MV-4-11 (cell line): Measurements from ENCODE around the gene FSHR.

ENCODE experiments used
- DNase-seq: peaks from one replicate; lab custom pipeline; 2025; lab: John Stamatoyannopoulos, UW

The FSHR gene, protein sequence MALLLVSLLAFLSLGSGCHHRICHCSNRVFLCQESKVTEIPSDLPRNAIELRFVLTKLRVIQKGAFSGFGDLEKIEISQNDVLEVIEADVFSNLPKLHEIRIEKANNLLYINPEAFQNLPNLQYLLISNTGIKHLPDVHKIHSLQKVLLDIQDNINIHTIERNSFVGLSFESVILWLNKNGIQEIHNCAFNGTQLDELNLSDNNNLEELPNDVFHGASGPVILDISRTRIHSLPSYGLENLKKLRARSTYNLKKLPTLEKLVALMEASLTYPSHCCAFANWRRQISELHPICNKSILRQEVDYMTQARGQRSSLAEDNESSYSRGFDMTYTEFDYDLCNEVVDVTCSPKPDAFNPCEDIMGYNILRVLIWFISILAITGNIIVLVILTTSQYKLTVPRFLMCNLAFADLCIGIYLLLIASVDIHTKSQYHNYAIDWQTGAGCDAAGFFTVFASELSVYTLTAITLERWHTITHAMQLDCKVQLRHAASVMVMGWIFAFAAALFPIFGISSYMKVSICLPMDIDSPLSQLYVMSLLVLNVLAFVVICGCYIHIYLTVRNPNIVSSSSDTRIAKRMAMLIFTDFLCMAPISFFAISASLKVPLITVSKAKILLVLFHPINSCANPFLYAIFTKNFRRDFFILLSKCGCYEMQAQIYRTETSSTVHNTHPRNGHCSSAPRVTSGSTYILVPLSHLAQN

GRCh38 chr2:49154140-49154539 is at the start of gene FSHR:
Gene FSHR, minus strand, starts transcription at chr2:49154515. Its CDS starts 98 bp downstream, at chr2:49154417.
- DNase-seq: no peak

- no peak for DNase-seq
These were observed 45.0 kb upstream of the FSHR start for GRCh38 chr2:49199266-49199665.

- no peak for DNase-seq
These were observed 40.4 kb upstream of the FSHR start for GRCh38 chr2:49194701-49195100.

GRCh38 chr2:49192036-49192435 is 37.7 kb upstream of the FSHR start:
- DNase-seq: no peak

DNA sequence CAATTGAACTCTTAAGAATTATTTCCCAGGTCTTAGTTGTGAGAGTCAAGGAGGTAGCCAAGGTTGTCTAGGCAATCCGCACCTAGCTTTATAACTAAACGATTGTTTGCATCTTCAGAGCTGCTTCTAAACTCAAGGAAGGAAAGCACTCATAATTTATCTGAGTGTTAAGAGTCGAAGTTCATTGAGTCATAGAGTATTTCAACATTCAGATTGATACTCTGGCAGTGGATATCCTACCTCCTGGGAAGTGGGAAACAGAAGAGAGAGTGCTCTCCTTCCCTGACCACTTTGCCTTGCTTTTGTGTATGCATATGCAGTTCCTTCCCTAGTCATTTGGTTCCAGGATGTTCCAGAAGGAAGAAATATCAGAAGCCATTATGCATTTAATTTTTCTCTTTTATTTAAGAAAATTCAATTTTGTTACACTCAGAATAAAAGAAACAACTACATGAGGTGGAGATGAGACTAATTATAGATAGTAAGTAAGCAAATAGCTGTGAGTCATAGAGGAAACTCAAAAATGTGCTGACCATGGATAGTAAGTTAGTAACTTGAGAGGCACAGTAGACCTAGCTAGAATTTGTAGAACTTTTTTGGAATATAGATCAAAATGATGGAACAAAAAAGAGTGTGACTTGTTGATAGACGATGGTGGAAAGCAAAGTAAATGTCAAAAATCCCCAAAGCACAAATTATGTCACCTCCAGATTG is 35.4 kb upstream of the FSHR start:
- DNase-seq: no peak

DNA sequence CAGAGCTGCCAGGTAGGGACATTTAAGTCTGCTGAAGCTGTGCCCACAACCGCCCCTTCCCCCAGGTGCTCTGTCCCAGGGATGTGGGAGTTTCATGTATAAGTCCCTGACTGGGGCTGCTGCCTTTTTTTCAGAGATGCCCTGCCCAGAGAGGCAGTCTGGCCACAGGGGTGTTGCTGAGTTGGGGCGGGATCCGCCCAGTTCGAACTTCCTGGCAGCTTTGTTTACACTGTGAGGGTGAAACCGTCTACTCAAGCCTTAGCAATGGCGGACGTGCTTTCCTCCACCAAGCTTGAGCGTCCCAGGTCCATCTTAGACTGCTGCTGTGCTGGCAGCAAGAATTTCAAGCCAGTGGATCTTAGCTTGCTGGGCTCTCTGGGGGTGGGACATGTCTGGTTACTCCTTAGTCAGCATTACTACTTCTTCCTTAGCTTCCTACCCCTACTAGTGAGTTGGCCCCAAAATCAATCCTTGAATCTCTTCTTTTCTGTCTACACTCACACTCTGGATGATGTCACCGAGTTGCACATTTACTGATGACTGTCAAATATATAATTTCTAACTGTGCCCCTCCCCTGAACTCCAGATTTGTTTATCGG is 31.8 kb upstream of the FSHR start:
- DNase-seq: no peak

DNA sequence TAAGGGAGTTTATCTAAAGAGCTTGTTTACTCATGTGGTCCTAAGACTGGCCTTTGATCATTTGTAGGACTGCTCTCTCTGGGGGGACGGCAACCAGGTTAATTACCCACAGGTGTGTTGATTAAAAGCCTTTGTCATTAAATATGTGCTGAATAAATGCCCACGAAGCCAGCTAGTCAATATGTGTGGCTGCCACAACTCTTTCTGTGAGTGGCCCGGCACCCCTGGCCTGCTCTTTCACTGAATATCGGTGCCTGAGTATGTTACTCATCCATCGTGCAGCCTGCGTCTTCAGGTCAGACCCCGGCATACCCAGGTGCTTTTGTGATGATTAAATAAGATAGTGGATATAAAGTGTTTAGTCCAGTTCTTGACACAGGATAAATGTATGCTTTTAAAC is 24.3 kb upstream of the FSHR start:
- DNase-seq: no peak

DNA sequence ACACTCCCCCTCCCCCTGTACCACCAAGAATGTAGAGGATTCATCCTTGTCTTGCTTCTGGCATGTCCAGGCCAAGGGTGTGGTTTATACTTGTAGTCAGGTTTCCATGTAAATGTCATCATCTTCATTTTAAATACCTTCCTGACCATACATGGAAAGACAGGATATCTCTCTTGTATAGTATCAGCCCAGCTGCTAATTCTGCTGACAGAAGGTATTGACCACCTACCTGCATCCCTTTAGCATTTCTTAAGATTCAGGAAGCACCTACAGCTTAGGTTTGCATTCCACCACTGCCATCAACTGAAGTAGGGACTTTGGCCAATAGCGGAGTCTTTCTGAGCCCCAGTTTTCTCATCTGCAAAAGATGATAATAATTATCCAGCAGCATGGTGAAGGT is 22.9 kb upstream of the FSHR start:
- DNase-seq: no peak

DNA sequence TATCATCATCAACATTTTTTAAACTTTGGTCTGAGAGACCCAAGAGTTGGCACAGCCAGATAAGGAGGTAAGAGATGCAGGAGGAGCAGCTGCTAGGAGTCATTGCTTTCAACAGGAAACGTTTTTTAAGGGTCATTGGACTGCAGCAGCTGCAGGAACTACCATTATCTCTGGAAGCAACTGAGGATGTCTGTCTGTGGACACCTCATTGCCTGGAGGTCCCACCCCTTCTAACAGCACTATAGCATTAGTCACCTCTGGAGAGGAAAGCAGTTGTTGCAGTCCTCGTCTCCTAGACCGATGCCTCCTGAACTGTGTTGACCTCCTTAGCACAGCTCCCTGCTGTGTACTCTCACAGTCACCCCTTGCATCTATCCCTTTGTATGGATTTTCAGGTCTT is 21.5 kb upstream of the FSHR start:
- DNase-seq: no peak

GRCh38 chr2:49174750-49175149 is 20.4 kb upstream of the FSHR start:
- DNase-seq: no peak

DNA sequence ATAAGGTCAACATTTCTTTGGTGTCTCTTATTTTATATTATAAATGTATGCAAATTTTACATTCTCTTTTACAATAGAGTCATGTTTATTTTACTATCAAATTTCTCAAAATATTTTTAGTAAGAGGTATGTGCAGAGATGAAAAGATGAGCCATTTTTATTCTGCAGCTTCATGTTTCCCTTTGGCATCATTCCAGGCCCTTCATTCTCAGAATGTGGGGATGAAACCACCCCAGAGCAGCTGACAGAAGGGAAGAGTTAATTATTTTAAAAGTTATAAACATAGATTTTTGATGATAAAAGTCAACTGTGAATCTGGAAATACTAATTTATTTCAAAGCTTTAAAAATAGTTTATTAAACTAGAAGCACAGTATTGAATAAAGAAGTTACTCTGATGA is 12.8 kb upstream of the FSHR start:
- no peak for DNase-seq

- DNase-seq: no peak
These were observed 11.3 kb upstream of the FSHR start for GRCh38 chr2:49165662-49166061.

GRCh38 chr2:49164729-49165128 is 10.4 kb upstream of the FSHR start:
- no peak for DNase-seq

DNA sequence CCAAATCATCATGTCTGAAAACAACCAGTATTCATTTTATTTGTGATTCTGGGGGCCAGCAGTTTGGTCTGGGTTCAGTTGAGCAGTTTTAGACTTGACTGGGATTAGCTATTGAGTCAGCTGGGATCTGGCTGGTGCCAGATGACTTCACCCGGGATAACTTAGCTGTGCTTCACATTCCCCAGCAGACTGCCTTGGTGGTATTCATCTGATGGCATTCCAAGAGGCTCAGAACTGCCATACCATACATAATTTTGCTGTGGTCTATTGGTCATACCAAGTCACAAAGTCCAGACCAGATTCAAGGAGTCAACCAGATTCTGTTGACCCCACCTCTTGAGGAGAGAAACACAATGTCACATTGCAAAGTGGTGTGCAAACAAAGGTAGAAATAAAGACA is 7.8 kb upstream of the FSHR start:
- no peak for DNase-seq

GRCh38 chr2:49154891-49155290 is 576 bp upstream of the FSHR start:
- no peak for DNase-seq

- no peak for DNase-seq
These were observed 1.1 kb downstream of the FSHR start for GRCh38 chr2:49153252-49153651.

DNA sequence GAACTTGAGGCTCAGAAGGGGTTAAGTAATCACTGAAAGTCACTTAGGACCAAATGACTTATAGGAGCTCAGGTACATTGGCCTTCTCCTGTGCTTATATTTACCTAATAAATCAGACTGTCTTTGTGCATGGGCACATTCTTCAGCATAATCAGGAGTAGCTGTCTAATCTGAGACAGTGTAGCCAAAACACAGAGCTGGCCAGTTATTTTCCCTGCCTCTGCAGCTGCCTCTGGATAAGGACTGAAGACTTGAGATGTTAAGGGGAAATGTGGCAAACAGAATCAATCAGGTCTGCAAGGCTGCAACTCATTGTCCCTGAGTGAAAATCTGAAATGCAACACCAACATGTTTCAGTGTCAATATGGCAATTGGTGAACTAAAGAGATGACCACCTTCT is 1.5 kb downstream of the FSHR start:
- no peak for DNase-seq

DNA sequence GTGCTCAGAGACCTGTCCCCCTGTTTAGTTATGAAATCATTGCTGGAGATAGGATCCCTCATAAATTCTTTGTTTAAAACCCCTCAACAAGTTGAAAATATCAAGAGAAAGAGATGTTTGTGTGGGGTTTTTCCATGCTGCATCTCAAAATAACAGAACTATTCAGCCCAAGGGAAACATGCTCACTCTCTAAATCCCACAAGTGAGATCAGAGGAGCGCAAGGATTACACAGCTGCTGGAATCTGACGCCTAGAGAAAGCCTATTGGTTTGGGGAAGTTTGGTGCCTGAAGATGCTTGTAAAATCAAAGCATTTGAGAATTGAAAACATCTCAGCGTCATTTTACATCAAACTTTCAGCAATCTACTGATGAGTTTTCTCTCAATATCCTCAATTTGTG is 7.9 kb downstream of the FSHR start:
- no peak for DNase-seq

- no peak for DNase-seq
These were observed 22.5 kb downstream of the FSHR start for GRCh38 chr2:49131801-49132200.

DNA sequence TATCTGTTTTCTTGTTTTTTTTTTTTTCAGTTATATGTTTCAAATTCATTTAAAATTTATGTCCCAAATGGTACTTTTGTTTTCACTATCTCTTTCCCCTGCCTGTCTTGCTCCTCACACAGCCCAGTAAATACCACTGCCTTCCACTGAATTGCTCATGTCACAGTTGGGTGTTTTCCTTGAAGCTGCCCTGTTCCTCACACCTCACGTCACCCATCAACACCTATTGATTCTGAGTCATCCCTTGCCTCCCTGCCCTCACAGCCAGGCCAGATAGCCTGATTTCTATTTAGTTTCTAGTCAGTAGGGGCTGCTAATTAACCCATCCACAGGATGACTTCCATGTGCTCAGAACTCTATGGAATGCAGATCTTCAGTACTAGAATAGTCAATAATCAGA is 25.3 kb downstream of the FSHR start:
- DNase-seq: no peak

DNA sequence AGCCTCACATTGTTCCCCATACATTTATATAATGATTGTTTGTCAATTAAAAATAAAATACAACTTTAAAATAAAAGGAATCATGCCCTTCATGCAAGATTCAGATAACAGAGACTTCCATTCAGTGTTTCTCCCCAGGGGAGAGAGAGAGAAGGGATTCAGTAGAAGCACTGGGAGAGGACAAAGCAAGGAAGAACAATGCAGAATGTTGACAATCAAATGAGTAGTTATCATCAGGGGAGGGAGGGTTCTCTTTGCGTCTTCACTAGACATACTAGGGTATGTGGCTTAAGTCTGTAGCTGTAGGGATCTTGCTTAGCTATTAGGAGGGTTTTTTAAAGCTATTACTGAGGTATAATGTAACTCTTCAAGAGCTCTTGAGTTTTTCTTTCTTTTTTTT is 30.7 kb downstream of the FSHR start:
- no peak for DNase-seq

- DNase-seq: no peak
These were observed 32.2 kb downstream of the FSHR start for GRCh38 chr2:49122107-49122506.

- no peak for DNase-seq
These were observed 41.3 kb downstream of the FSHR start for GRCh38 chr2:49113046-49113445.
